Panc1 (cell line): Measurements from ENCODE around the gene DAGLA. TPM values are rescaled to one million over a fixed set of nuclear protein-coding genes. Genes with fewer than 3 reads are reported as not detected.

Experiments
- ATAC-seq: fragments of 200-7000 bp; cut with Tn5 transposase; 2 replicates; pipeline ENCODE4 v1.9.1; 2020; ENCODE audit warnings: mild to moderate bottlenecking, moderate library complexity
- BruUV-seq: library from RNA; stranded (reverse); fragments of 400-500 nt; replicated peaks from 2 replicates; lab custom pipeline; 2021; lab: Mats Ljungman, UMichigan
- CTCF ChIA-PET: fragments of 300-600 bp; sonication (Branson Sonifier 250); formaldehyde crosslinking; loops from one replicate; lab custom pipeline; 2022; ENCODE audit warnings: antibody characterized with exemption; lab: Charles Lee
- POLR2A ChIA-PET: fragments of 300-600 bp; sonication (Branson Sonifier 250); formaldehyde crosslinking; loops from one replicate; lab custom pipeline; 2022; ENCODE audit warnings: antibody characterized with exemption; lab: Charles Lee
- DNase-seq: peaks from one replicate; pipeline ENCODE4 v3.0.0-alpha.2; 2010; ENCODE audit warnings: low read depth, low spot score
- H3K27ac ChIP-seq: 2 replicates; pipeline ENCODE4 v1.5.1; 2011; ENCODE audit warnings: mild to moderate bottlenecking, low read length, inconsistent platforms
- H3K27me3 ChIP-seq: fragments of 200-500 bp; sonication (Bioruptor generic); 2 replicates; pipeline ENCODE4 v1.6.0; 2014; ENCODE audit warnings: low read length, inconsistent platforms; ENCODE audit not compliant: control insufficient read depth, insufficient read depth
- H3K36me3 ChIP-seq: fragments of 200-500 bp; sonication (Bioruptor generic); 2 replicates; pipeline ENCODE4 v1.5.1; 2014; ENCODE audit warnings: inconsistent platforms, mild to moderate bottlenecking, low read length, moderate library complexity; ENCODE audit not compliant: control insufficient read depth, insufficient read depth
- H3K4me1 ChIP-seq: 2 replicates; pipeline ENCODE4 v1.5.1; 2011; ENCODE audit warnings: inconsistent platforms, mild to moderate bottlenecking, low read length, moderate library complexity; ENCODE audit not compliant: control insufficient read depth, insufficient read depth
- H3K4me3 ChIP-seq, 2 experiments: 2 replicates each; pipeline ENCODE4 v1.5.1; 2011 to 2012; ENCODE audit warnings: low read depth in 2 of 2, low read length in 2 of 2, mild to moderate bottlenecking in 2 of 2, inconsistent platforms in 1 of 2, moderate library complexity in 1 of 2
- H3K9me3 ChIP-seq: fragments of 200-500 bp; sonication (Bioruptor generic); 2 replicates; pipeline ENCODE4 v1.5.1; 2014; ENCODE audit warnings: low read depth, mild to moderate bottlenecking, inconsistent platforms, low read length, moderate library complexity; ENCODE audit not compliant: control insufficient read depth, insufficient read depth
- CTCF ChIP-seq: fragments of 450-650 bp; IDR thresholded peaks from 2 replicates; pipeline ENCODE4 v1.5.1; 2017; ENCODE audit warnings: mild to moderate bottlenecking
- POLR2AphosphoS5 ChIP-seq: IDR thresholded peaks from 2 replicates; pipeline ENCODE4 v1.6.1; 2012; ENCODE audit warnings: mild to moderate bottlenecking, low read depth, low read length, moderate library complexity
- REST ChIP-seq, 2 experiments: IDR thresholded peaks; 2 replicates each; pipeline ENCODE4 v1.6.1; 2011 to 2012; ENCODE audit warnings: low read depth in 2 of 2, control low read depth in 1 of 2, low read length in 1 of 2, mild to moderate bottlenecking in 1 of 2, moderate library complexity in 1 of 2; ENCODE audit not compliant: insufficient read depth in 1 of 2
- SIN3A ChIP-seq: IDR thresholded peaks from 2 replicates; pipeline ENCODE4 v1.6.1; 2012; ENCODE audit warnings: low read depth, mild to moderate bottlenecking, low read length, moderate library complexity, borderline replicate concordance; ENCODE audit not compliant: insufficient read depth
- TCF7L2 ChIP-seq: IDR thresholded peaks from 2 replicates; pipeline ENCODE4 v1.6.1; 2011; ENCODE audit warnings: mild to moderate bottlenecking, low read depth, low read length, inconsistent platforms
- in situ Hi-C: cut with HindIII; loops from 2 replicates; pipeline ENCODE4 v1.10.0; 2016; ENCODE audit warnings: low sequenced_read_pairs, low pct_unique_long_range_greater_than_20kb
- intact Hi-C: fragments of 100-400 bp; cut with micrococcal nuclease; formaldehyde crosslinking; loops from one replicate; pipeline ENCODE4 v1.10.0; 2022; ENCODE audit not compliant: unreplicated experiment
- total RNA-seq: library from RNA; stranded (reverse); gene quantifications from one replicate; pipeline ENCODE4 v1.2.1, GENCODE V29; 2021; ENCODE audit not compliant: unreplicated experiment

The DAGLA gene
- total RNA-seq, 1 experiment from 2014 or later, result 6.4 TPM

- H3K4me3 ChIP-seq, result no peak overlapping the region
- intact Hi-C loops, result no loop called here
- in situ Hi-C loops, result no loop called here
- H3K27me3 ChIP-seq, result no peaks in the 10 kb centered on the region
- no peak for DNase-seq
- ChIA-PET CTCF (interaction anchor here (0.5 to 0.7 kb wide), 3 partner anchors 9 to 114 kb away, joined by 3 to 4 read pairs (median 3); no protein-coding TSS in a partner anchor), POLR2A (interaction anchor here (0.6 kb wide), 1 partner anchor 1445 kb away, joined by 15 read pairs; no protein-coding TSS in a partner anchor)
- no peak for ATAC-seq
- H3K27ac ChIP-seq, result no peak overlapping the region
- no TSS peak for BruUV-seq
- TF ChIP-seq TCF7L2, result no peak
- no peak for TF ChIP-seq CTCF
- no peak for TF ChIP-seq POLR2AphosphoS5
- no peak for TF ChIP-seq REST (IDR thresholded peaks at IDR 0.05; ENCODE audit: insufficient read depth in 1 of 2, low read depth in 2 of 2, low read length in 1 of 2)
- no peak for TF ChIP-seq SIN3A
- peaks cover 3% of the 10 kb centered on the region; the same call in 1 of the 2 replicates for H3K4me1 ChIP-seq
- no peaks in the 10 kb centered on the region for H3K36me3 ChIP-seq
- no peaks in the 10 kb centered on the region for H3K9me3 ChIP-seq
Observed at GRCh38 chr11:61775606-61776554, 95.7 kb downstream of the DAGLA start.

GRCh38 chr11:61776561-61777075 lies 96.4 kb downstream of the DAGLA start:
- in situ Hi-C loops (no loop called here), intact Hi-C loops (no loop called here)
- TF ChIP-seq POLR2AphosphoS5 (no peak), CTCF (peak; percentile 91), TCF7L2 (no peak)
- Histone ChIP-seq H3K27me3 (no peaks in the 10 kb centered on the region), H3K4me1 (peaks cover 3% of the 10 kb centered on the region; the same call in 1 of the 2 replicates), H3K27ac (no peak overlapping the region), H3K4me3 (no peak overlapping the region), H3K9me3 (no peaks in the 10 kb centered on the region), H3K36me3 (no peaks in the 10 kb centered on the region)
- POLR2A ChIA-PET, result no interaction called here
- BruUV-seq, result no TSS peak
- no peak for DNase-seq
- CTCF ChIA-PET, result no interaction called here
- peak; percentile 89 for ATAC-seq
